WTC11 (cell line): Measurements from ENCODE around the gene ARL15. TPM values are rescaled to one million over a fixed set of nuclear protein-coding genes. Genes with fewer than 3 reads are reported as not detected.

Experiments used
- ATAC-seq: fragments of 200-7000 bp; cut with Tn5 transposase; 2 replicates; pipeline ENCODE4 v1.10.0; 2021; ENCODE audit warnings: mild to moderate bottlenecking, moderate library complexity
- CTCF ChIA-PET: fragments of 300-600 bp; sonication (Branson Sonifier 250); formaldehyde crosslinking; loops from one replicate; lab custom pipeline; 2021; ENCODE audit warnings: antibody characterized with exemption; lab: Charles Lee
- POLR2A ChIA-PET: fragments of 350-600 bp; sonication (Branson Sonifier 250); formaldehyde crosslinking; loops from one replicate; lab custom pipeline; 2021; ENCODE audit warnings: antibody characterized with exemption; lab: Charles Lee
- DNase-seq: peaks from one replicate; pipeline ENCODE4 v3.0.0; 2021; ENCODE audit warnings: low spot score
- H3K27ac Mint-ChIP-seq: 2 replicates; pipeline ENCODE4 v1.8.0; 2021; ENCODE audit warnings: mixed read lengths
- H3K27me3 Mint-ChIP-seq: 2 replicates; pipeline ENCODE4 v1.8.0; 2021; ENCODE audit warnings: low read depth, mild to moderate bottlenecking, moderate library complexity, mixed read lengths
- H3K36me3 Mint-ChIP-seq: 2 replicates; pipeline ENCODE4 v1.8.0; 2021; ENCODE audit warnings: mixed read lengths
- H3K4me1 Mint-ChIP-seq: 2 replicates; pipeline ENCODE4 v1.8.0; 2022; ENCODE audit warnings: mixed read lengths
- H3K4me3 Mint-ChIP-seq: 2 replicates; pipeline ENCODE4 v1.8.0; 2021; ENCODE audit warnings: mild to moderate bottlenecking, moderate library complexity, mixed read lengths
- H3K9me3 Mint-ChIP-seq: 2 replicates; pipeline ENCODE4 v1.8.0; 2021; ENCODE audit warnings: mixed read lengths
- EMX1 ChIP-seq: fragments of 250-450 bp; sonication (Bioruptor Pico); IDR thresholded peaks from 2 replicates; pipeline ENCODE4 v1.8.0; 2021; ENCODE audit warnings: mild to moderate bottlenecking
- ESRRA ChIP-seq: sonication (generic); formaldehyde crosslinking; IDR thresholded peaks from 2 replicates; pipeline ENCODE4 v1.8.1; 2022; ENCODE audit warnings: mild to moderate bottlenecking, missing genetic modification reagents, borderline replicate concordance
- FOXK1 ChIP-seq: sonication (generic); formaldehyde crosslinking; IDR thresholded peaks from 2 replicates; pipeline ENCODE4 v1.8.0; 2022; ENCODE audit warnings: mild to moderate bottlenecking, moderate library complexity, missing genetic modification reagents
- MXD4 ChIP-seq: fragments of 250-450 bp; sonication (Bioruptor Pico); IDR thresholded peaks from 2 replicates; pipeline ENCODE4 v1.8.0; 2021; ENCODE audit warnings: mild to moderate bottlenecking, moderate library complexity, borderline replicate concordance
- MYBL2 ChIP-seq: sonication (generic); formaldehyde crosslinking; IDR thresholded peaks from 2 replicates; pipeline ENCODE4 v1.8.1; 2023; ENCODE audit warnings: mild to moderate bottlenecking, moderate library complexity, missing genetic modification reagents
- NR3C1 ChIP-seq: sonication (generic); formaldehyde crosslinking; conservative IDR thresholded peaks from 2 replicates; pipeline ENCODE4 v1.8.1; 2023; ENCODE audit warnings: low read depth, mild to moderate bottlenecking, missing genetic modification reagents
- RORB ChIP-seq: fragments of 250-450 bp; sonication (Bioruptor Pico); IDR thresholded peaks from 2 replicates; pipeline ENCODE4 v1.9.0; 2021; ENCODE audit warnings: mild to moderate bottlenecking
- TCF7 ChIP-seq: sonication (generic); formaldehyde crosslinking; IDR thresholded peaks from 2 replicates; pipeline ENCODE4 v1.8.0; 2022; ENCODE audit warnings: mild to moderate bottlenecking, low read depth, missing genetic modification reagents, moderate library complexity
- ZNF232 ChIP-seq: sonication (generic); formaldehyde crosslinking; IDR thresholded peaks from 2 replicates; pipeline ENCODE4 v1.8.0; 2022; ENCODE audit warnings: mild to moderate bottlenecking, missing genetic modification reagents
- ZNF263 ChIP-seq: sonication (generic); formaldehyde crosslinking; IDR thresholded peaks from 2 replicates; pipeline ENCODE4 v1.8.1; 2022; ENCODE audit warnings: low read depth, mild to moderate bottlenecking, moderate library complexity, missing genetic modification reagents
- total RNA-seq: library from RNA; stranded (reverse); gene quantifications from 3 replicates; pipeline ENCODE4 v1.2.3, GENCODE V29; 2021
- TF ChIP-seq, protein P1 (sequence below): sonication (generic); formaldehyde crosslinking; IDR thresholded peaks from 2 replicates; pipeline ENCODE4 v1.8.0; 2023; ENCODE audit warnings: mild to moderate bottlenecking, missing genetic modification reagents
- TF ChIP-seq, protein P2 (sequence below): fragments of 250-450 bp; sonication (Bioruptor Pico); IDR thresholded peaks from 2 replicates; pipeline ENCODE4 v1.9.0; 2021; ENCODE audit warnings: moderate library complexity, mild to moderate bottlenecking, inconsistent platforms, borderline replicate concordance
- TF ChIP-seq, protein P3 (sequence below): sonication (generic); formaldehyde crosslinking; conservative IDR thresholded peaks from 2 replicates; pipeline ENCODE4 v1.8.1; 2023; ENCODE audit warnings: mild to moderate bottlenecking, low read depth, missing genetic modification reagents, moderate library complexity
- TF ChIP-seq, protein P4 (sequence below): sonication (generic); formaldehyde crosslinking; IDR thresholded peaks from 2 replicates; pipeline ENCODE4 v1.8.0; 2022; ENCODE audit warnings: missing genetic modification reagents
- TF ChIP-seq, protein P5 (sequence below): fragments of 250-450 bp; sonication (Bioruptor Pico); conservative IDR thresholded peaks from 2 replicates; pipeline ENCODE4 v1.9.0; 2021; ENCODE audit warnings: mild to moderate bottlenecking
- TF ChIP-seq, protein P6 (sequence below): sonication (generic); formaldehyde crosslinking; IDR thresholded peaks from 2 replicates; pipeline ENCODE4 v1.8.1; 2023; ENCODE audit warnings: mild to moderate bottlenecking, moderate library complexity, missing genetic modification reagents

ARL15 gene
- total RNA-seq, 1 experiment from 2014 or later, result 20.1 TPM

DNA sequence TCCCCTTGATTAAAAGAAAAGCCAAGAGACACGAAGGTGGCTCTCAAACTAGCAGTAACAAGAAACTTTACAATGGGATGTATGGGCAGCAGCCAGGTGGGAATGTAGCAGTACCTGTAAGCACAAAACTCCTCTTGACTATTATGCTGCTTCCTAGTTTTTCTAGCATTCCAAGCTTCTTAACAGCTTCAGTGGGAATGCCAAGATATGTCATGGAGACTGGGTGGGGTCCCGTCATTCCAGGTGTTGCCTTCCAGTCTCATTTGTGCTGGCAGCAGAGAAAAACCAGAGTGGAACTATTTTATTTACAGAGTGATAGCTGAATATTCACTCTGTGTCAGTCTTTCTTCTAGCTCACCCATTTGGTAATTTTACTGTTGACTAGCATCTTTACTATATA is 236.6 kb downstream of the ARL15 start (continued):
- TF ChIP-seq, protein P1, sequence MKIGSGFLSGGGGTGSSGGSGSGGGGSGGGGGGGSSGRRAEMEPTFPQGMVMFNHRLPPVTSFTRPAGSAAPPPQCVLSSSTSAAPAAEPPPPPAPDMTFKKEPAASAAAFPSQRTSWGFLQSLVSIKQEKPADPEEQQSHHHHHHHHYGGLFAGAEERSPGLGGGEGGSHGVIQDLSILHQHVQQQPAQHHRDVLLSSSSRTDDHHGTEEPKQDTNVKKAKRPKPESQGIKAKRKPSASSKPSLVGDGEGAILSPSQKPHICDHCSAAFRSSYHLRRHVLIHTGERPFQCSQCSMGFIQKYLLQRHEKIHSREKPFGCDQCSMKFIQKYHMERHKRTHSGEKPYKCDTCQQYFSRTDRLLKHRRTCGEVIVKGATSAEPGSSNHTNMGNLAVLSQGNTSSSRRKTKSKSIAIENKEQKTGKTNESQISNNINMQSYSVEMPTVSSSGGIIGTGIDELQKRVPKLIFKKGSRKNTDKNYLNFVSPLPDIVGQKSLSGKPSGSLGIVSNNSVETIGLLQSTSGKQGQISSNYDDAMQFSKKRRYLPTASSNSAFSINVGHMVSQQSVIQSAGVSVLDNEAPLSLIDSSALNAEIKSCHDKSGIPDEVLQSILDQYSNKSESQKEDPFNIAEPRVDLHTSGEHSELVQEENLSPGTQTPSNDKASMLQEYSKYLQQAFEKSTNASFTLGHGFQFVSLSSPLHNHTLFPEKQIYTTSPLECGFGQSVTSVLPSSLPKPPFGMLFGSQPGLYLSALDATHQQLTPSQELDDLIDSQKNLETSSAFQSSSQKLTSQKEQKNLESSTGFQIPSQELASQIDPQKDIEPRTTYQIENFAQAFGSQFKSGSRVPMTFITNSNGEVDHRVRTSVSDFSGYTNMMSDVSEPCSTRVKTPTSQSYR (CRISPR knock-in tag), result no peak
- no peak for TF ChIP-seq RORB (CRISPR knock-in tag)
- TF ChIP-seq, all 79 proteins: peak for 0

DNA sequence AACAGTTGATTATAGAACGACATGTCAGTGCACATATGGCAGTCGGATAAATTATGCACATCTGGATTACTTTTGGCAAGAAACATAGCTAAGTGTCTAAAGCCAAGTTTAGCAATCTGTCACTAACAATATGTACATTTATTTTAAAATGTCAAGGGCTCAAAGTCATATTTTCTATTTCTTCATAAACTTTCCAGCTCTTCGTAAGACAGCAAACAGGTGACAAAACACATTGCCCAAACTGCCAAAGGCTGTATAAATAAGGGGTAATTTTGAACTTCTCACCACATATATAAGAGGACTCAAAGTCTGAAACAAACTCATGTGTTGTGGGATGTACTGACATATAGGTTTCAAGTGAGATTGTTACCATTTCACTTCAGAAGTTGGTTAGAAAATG is 237.2 kb downstream of the ARL15 start:
- no peak for ATAC-seq
- CTCF ChIA-PET, result no interaction called here

More for the DNA sequence above, 237.2 kb downstream of the ARL15 start:
- Mint-ChIP-seq H3K4me1 (peaks cover 1% of the 10 kb centered on the region; the same call in 1 of the 2 replicates), H3K27me3 (no peaks in the 10 kb centered on the region)
- POLR2A ChIA-PET, result no interaction called here
- no peak for TF ChIP-seq ZNF232 (CRISPR knock-in tag)
- no peak for TF ChIP-seq EMX1 (CRISPR knock-in tag)
- no peak for TF ChIP-seq FOXK1 (CRISPR knock-in tag)
- TF ChIP-seq, protein P2, sequence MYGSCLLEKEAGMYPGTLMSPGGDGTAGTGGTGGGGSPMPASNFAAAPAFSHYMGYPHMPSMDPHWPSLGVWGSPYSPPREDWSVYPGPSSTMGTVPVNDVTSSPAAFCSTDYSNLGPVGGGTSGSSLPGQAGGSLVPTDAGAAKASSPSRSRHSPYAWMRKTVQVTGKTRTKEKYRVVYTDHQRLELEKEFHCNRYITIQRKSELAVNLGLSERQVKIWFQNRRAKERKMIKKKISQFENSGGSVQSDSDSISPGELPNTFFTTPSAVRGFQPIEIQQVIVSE (CRISPR knock-in tag), result no peak
- TF ChIP-seq ZNF263 (CRISPR knock-in tag), result no peak
- TF ChIP-seq MYBL2 (CRISPR knock-in tag), result no peak
- TF ChIP-seq, protein P3, sequence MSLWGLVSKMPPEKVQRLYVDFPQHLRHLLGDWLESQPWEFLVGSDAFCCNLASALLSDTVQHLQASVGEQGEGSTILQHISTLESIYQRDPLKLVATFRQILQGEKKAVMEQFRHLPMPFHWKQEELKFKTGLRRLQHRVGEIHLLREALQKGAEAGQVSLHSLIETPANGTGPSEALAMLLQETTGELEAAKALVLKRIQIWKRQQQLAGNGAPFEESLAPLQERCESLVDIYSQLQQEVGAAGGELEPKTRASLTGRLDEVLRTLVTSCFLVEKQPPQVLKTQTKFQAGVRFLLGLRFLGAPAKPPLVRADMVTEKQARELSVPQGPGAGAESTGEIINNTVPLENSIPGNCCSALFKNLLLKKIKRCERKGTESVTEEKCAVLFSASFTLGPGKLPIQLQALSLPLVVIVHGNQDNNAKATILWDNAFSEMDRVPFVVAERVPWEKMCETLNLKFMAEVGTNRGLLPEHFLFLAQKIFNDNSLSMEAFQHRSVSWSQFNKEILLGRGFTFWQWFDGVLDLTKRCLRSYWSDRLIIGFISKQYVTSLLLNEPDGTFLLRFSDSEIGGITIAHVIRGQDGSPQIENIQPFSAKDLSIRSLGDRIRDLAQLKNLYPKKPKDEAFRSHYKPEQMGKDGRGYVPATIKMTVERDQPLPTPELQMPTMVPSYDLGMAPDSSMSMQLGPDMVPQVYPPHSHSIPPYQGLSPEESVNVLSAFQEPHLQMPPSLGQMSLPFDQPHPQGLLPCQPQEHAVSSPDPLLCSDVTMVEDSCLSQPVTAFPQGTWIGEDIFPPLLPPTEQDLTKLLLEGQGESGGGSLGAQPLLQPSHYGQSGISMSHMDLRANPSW (CRISPR knock-in tag), result no peak
- no peak for TF ChIP-seq MXD4 (CRISPR knock-in tag)
- TF ChIP-seq, protein P4, sequence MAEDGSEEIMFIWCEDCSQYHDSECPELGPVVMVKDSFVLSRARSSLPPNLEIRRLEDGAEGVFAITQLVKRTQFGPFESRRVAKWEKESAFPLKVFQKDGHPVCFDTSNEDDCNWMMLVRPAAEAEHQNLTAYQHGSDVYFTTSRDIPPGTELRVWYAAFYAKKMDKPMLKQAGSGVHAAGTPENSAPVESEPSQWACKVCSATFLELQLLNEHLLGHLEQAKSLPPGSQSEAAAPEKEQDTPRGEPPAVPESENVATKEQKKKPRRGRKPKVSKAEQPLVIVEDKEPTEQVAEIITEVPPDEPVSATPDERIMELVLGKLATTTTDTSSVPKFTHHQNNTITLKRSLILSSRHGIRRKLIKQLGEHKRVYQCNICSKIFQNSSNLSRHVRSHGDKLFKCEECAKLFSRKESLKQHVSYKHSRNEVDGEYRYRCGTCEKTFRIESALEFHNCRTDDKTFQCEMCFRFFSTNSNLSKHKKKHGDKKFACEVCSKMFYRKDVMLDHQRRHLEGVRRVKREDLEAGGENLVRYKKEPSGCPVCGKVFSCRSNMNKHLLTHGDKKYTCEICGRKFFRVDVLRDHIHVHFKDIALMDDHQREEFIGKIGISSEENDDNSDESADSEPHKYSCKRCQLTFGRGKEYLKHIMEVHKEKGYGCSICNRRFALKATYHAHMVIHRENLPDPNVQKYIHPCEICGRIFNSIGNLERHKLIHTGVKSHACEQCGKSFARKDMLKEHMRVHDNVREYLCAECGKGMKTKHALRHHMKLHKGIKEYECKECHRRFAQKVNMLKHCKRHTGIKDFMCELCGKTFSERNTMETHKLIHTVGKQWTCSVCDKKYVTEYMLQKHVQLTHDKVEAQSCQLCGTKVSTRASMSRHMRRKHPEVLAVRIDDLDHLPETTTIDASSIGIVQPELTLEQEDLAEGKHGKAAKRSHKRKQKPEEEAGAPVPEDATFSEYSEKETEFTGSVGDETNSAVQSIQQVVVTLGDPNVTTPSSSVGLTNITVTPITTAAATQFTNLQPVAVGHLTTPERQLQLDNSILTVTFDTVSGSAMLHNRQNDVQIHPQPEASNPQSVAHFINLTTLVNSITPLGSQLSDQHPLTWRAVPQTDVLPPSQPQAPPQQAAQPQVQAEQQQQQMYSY (CRISPR knock-in tag), result no peak
- TF ChIP-seq, protein P5, sequence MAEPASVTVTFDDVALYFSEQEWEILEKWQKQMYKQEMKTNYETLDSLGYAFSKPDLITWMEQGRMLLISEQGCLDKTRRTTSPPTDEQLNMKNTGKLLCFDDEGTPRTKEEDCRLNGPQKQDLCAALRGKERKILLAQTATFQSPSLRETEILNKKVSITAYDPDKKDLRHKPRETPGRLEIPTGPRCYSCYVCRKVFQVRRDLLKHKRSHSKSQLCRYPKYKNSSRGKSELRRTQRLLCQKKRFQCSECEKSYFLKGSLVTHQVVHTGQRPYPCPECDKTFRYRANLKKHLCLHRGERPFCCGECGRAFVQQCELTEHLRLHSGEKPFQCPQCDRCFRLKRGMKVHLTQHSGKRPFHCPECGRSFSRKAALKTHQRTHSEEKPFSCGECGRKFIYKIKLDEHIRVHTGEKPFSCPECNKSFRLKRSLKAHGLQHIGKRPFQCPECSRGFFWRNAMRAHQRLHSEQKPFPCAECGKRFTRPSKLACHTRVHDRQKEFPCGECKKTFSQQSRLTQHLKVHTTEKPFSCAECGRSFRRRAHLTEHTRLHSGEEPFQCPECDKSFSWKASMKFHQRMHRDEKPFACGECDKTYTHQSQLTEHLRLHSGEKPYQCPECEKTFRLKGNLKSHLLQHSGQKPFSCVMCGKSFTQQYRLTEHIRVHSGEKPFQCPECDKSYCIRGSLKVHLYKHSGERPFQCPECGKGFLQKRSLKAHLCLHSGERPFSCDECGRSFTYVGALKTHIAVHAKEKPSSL (CRISPR knock-in tag), result no peak
- TF ChIP-seq ESRRA (CRISPR knock-in tag), result no peak
- TF ChIP-seq, protein P6, sequence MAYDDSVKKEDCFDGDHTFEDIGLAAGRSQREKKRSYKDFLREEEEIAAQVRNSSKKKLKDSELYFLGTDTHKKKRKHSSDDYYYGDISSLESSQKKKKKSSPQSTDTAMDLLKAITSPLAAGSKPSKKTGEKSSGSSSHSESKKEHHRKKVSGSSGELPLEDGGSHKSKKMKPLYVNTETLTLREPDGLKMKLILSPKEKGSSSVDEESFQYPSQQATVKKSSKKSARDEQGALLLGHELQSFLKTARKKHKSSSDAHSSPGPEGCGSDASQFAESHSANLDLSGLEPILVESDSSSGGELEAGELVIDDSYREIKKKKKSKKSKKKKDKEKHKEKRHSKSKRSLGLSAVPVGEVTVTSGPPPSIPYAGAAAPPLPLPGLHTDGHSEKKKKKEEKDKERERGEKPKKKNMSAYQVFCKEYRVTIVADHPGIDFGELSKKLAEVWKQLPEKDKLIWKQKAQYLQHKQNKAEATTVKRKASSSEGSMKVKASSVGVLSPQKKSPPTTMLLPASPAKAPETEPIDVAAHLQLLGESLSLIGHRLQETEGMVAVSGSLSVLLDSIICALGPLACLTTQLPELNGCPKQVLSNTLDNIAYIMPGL, result no peak
- no peak for TF ChIP-seq NR3C1
- no peak for TF ChIP-seq TCF7 (CRISPR knock-in tag)
- TF ChIP-seq, all 79 proteins: peak for 0
- no peak overlapping the region for H3K4me3 Mint-ChIP-seq
- no peaks in the 10 kb centered on the region for H3K36me3 Mint-ChIP-seq
- no peaks in the 10 kb centered on the region for H3K9me3 Mint-ChIP-seq
- H3K27ac Mint-ChIP-seq, result peak overlapping the region; percentile 35; the same call in 1 of the 2 replicates
- DNase-seq, result no peak
